ENCODE measurements around the gene PON3. TPM values are rescaled to one million over a fixed set of nuclear protein-coding genes. Genes with fewer than 3 reads are reported as not detected.

Gene PON3
- total RNA-seq, 1 experiment from 2014 or later: not detected

DNA sequence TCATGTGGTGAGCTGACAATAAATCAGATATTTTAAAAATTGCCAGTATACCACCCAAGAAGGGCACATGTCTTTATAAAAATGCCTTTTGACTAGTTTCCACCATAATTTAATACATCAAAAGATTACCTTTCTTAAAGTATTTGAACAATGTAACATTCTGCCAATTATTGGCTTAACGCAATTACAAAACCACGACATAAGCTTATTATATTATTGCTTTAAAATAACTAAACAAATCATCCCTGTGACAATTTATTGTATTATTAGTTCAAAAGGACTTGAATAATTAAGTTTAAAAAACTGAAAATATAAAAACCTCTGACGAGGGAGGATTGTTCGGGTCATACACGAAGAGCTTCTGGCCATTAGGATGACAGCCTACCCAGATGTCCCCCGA, 9.6 kb upstream of the PON3 start:
- TF ChIP-seq, protein P1, sequence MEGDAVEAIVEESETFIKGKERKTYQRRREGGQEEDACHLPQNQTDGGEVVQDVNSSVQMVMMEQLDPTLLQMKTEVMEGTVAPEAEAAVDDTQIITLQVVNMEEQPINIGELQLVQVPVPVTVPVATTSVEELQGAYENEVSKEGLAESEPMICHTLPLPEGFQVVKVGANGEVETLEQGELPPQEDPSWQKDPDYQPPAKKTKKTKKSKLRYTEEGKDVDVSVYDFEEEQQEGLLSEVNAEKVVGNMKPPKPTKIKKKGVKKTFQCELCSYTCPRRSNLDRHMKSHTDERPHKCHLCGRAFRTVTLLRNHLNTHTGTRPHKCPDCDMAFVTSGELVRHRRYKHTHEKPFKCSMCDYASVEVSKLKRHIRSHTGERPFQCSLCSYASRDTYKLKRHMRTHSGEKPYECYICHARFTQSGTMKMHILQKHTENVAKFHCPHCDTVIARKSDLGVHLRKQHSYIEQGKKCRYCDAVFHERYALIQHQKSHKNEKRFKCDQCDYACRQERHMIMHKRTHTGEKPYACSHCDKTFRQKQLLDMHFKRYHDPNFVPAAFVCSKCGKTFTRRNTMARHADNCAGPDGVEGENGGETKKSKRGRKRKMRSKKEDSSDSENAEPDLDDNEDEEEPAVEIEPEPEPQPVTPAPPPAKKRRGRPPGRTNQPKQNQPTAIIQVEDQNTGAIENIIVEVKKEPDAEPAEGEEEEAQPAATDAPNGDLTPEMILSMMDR (conservative IDR thresholded peaks at IDR 0.05): no peak
- H2BK5ac ChIP-seq (ENCODE audit: insufficient read length, low read length): no peak overlapping the region
- no peaks in the 10 kb centered on the region for H3K9me3 Mint-ChIP-seq
- peaks cover 0 to 14% (median 12%) of the 10 kb centered on the region in 3 experiments; a peak in 4 of 7 replicates for H3K36me3 Mint-ChIP-seq (ENCODE audit: insufficient read depth in 1 of 3, low read depth in 3 of 3)
- DNase-seq: no peak
- no peaks in the 10 kb centered on the region for H3K23me2 ChIP-seq (ENCODE audit: insufficient read length, low read depth, low read length, poor library complexity, severe bottlenecking)
- H3K4ac ChIP-seq (ENCODE audit: low read depth, low read length): no peak overlapping the region
- no peak overlapping the region; a peak in 1 of 7 replicates for H3K27ac Mint-ChIP-seq
- H3K56ac ChIP-seq (ENCODE audit: insufficient read length, low read depth, low read length): no peak overlapping the region
- no peak overlapping the region for H3K18ac ChIP-seq (ENCODE audit: insufficient read length, low read depth, low read length)
- H2AK5ac ChIP-seq (ENCODE audit: insufficient read length, low read length): no peak overlapping the region
- H4K20me1 ChIP-seq (ENCODE audit: control insufficient read depth, insufficient read depth, insufficient read length): no peaks in the 10 kb centered on the region
- H3K4me2 ChIP-seq (ENCODE audit: insufficient read depth, insufficient read length, low read length): no peak overlapping the region
- H2BK12ac ChIP-seq (ENCODE audit: insufficient read length, low read depth, low read length): no peak overlapping the region
- H3K4me3 Mint-ChIP-seq: no peak overlapping the region
- no peak overlapping the region for H3T11ph ChIP-seq (ENCODE audit: low read length)
- no peak overlapping the region for H4K5ac ChIP-seq (ENCODE audit: insufficient read length, low read depth, low read length)
- H3K27me3 Mint-ChIP-seq (ENCODE audit: low read depth): no peaks in the 10 kb centered on the region
- WGBS (ENCODE audit: extremely low coverage, insufficient read length, low lambda C conversion rate): 100% methylated on average over 2 of the region's 6 CpGs
- H2AFZ ChIP-seq (ENCODE audit: low read length): no peak overlapping the region
- no peaks in the 10 kb centered on the region for H3K79me2 ChIP-seq (ENCODE audit: insufficient read depth, low read length)
- H3K9ac ChIP-seq (ENCODE audit: extremely low read depth, insufficient read length, low read length): no peak overlapping the region
- H4K8ac ChIP-seq (replicated peaks; ENCODE audit: insufficient read length, low read depth, low read length): no peak overlapping the region
- H3K23ac ChIP-seq (ENCODE audit: insufficient read length, low read depth, low read length): no peak overlapping the region
- H2BK15ac ChIP-seq (ENCODE audit: low read depth, low read length): no peak overlapping the region
- no peak overlapping the region for H3K27ac ChIP-seq (ENCODE audit: insufficient read length, low read depth, low read length)
- no peaks in the 10 kb centered on the region for H3K27me3 ChIP-seq (ENCODE audit: insufficient read depth, low read length)
- H4K91ac ChIP-seq (ENCODE audit: insufficient read length, low read depth, low read length): no peak overlapping the region
- H3K9me3 ChIP-seq (ENCODE audit: control insufficient read depth, low read depth, low read length): no peaks in the 10 kb centered on the region
- no peaks in the 10 kb centered on the region for H3K4me1 ChIP-seq (ENCODE audit: insufficient read depth, low read length)
- no peak overlapping the region for H2BK120ac ChIP-seq (ENCODE audit: low read depth, low read length, poor library complexity, severe bottlenecking)
- H3K4me1 Mint-ChIP-seq: peaks cover 8 to 9% of the 10 kb centered on the region in 2 experiments
- no peaks in the 10 kb centered on the region for H3K79me1 ChIP-seq (ENCODE audit: insufficient read depth, low read depth, low read length, poor library complexity, severe bottlenecking)
- no peak overlapping the region for H3K14ac ChIP-seq (ENCODE audit: insufficient read depth, low read length)
- H2BK20ac ChIP-seq (ENCODE audit: low read depth, low read length, poor library complexity, severe bottlenecking): no peak overlapping the region
